Measurements from ENCODE around the gene BCAR1. TPM values are rescaled to one million over a fixed set of nuclear protein-coding genes. Genes with fewer than 3 reads are reported as not detected.

BCAR1 gene
- total and polyA plus RNA-seq, 10 of the 15 experiments (the other 5 are each of a cell fraction or from before 2014, with no cell fraction given): 0.13 to 14.1 (median 2.8) TPM; not detected in 1

DNA sequence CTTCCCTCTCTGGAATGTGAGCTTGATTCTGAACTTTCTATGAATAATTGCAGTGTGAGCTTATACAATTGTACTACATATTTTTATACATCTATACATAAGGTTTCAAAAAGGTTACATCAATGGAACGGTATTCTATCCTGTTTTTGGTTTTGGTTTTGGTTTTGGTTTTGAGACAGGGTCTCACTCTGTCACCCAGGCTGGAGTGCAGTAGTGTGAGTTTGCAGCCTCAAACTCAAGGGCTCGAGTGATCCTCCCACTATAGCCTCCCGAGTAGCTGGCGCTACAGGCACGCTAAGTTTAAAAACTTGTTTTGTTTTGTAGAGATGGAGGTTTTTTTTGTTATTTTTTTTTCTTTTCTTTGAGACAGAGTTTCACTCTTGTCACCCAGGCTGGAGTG lies 31.6 kb downstream of the BCAR1 start (continued):
- TF ChIP-seq PBX3 (IDR thresholded peaks at IDR 0.05; ENCODE audit: insufficient replicate concordance, low read depth, low read length) (no peak), NR2C2 (IDR thresholded peaks at IDR 0.05; ENCODE audit: borderline replicate concordance, control insufficient read depth, insufficient read length, low read depth) (no peak)

- Histone ChIP-seq H3K4me2 (ENCODE audit: control insufficient read depth, insufficient read depth) (peak overlapping the region; percentile 42), H3K27ac (ENCODE audit: control insufficient read depth, insufficient read depth) (no peak overlapping the region; the same call in 1 of the 2 replicates), H2AFZ (ENCODE audit: control insufficient read depth, low read depth, low read length) (0 out of 2 replicates have a peak overlapping the region, but pooled peaks have one; percentile 7), H3K9me3 (replicated peaks; ENCODE audit: control insufficient read depth, insufficient read depth, low read length) (no peaks in the 10 kb centered on the region), H3K4me1 (ENCODE audit: control insufficient read depth, insufficient read depth, low read length) (peaks cover 20% of the 10 kb centered on the region), H4K20me1 (ENCODE audit: control insufficient read depth, insufficient read depth) (no peaks in the 10 kb centered on the region), H3K36me3 (ENCODE audit: control insufficient read depth in 2 of 2, insufficient read depth in 2 of 2, low read length in 1 of 2) (no peaks in the 10 kb centered on the region), H3K79me2 (ENCODE audit: control insufficient read depth, insufficient read depth, low read length) (no peaks in the 10 kb centered on the region), H3K4me3 (no peak overlapping the region), H3K9ac (ENCODE audit: control insufficient read depth, insufficient read depth, low read length) (no peak overlapping the region), H3K27me3 (replicated peaks in 1 of 2; ENCODE audit: control insufficient read depth in 2 of 2, insufficient read depth in 2 of 2, low read length in 1 of 2) (no peaks in the 10 kb centered on the region)
- peak; percentile 10; the same call in 1 of the 3 replicates for ATAC-seq
- no peak for DNase-seq (ENCODE audit: low read depth, low spot score)
- intact Hi-C loops (cut with micrococcal nuclease; ENCODE audit: unreplicated experiment): loop anchor here (5.0 kb wide), 1 partner anchor 168 kb away; no protein-coding TSS in a partner anchor
- POLR2A ChIA-PET: no interaction called here
- 30% methylated on average over 2 of the region's 4 CpGs for WGBS (ENCODE audit: insufficient coverage, insufficient replicate concordance, low lambda C conversion rate, missing lambda C conversion rate)
- in situ Hi-C loops (cut with MboI): loop anchor here (10.0 kb wide), 1 partner anchor 546 kb away; no protein-coding TSS in a partner anchor
- RAD21 ChIA-PET (ENCODE audit: unreplicated experiment): interaction anchor here (0.7 to 2.0 kb wide), 4 partner anchors 19 to 173 kb away, joined by 3 to 8 read pairs (median 5); no protein-coding TSS in a partner anchor
- CTCF ChIA-PET: interaction anchor here (0.9 to 3.0 kb wide), 5 partner anchors 15 to 298 kb away, joined by 3 to 11 read pairs (median 5); no protein-coding TSS in a partner anchor
- FAIRE-seq: no peak
- no TSS peak for BruUV-seq (replicated peaks)
- SMC1A ChIA-PET (ENCODE audit: uncharacterized antibody, unreplicated experiment): interaction anchor here (0.7 to 1.6 kb wide), 5 partner anchors 19 to 230 kb away, joined by 3 to 9 read pairs (median 3); no protein-coding TSS in a partner anchor
- no peak for TF ChIP-seq RFX5 (IDR thresholded peaks at IDR 0.05; ENCODE audit: low read depth, low read length)
- TF ChIP-seq SIN3A (IDR thresholded peaks at IDR 0.05; ENCODE audit: low read depth, low read length): no peak
- no peak for TF ChIP-seq ATF3 (IDR thresholded peaks at IDR 0.05; ENCODE audit: borderline replicate concordance, extremely low read depth, low read depth, low read length)
- TF ChIP-seq, protein P1, sequence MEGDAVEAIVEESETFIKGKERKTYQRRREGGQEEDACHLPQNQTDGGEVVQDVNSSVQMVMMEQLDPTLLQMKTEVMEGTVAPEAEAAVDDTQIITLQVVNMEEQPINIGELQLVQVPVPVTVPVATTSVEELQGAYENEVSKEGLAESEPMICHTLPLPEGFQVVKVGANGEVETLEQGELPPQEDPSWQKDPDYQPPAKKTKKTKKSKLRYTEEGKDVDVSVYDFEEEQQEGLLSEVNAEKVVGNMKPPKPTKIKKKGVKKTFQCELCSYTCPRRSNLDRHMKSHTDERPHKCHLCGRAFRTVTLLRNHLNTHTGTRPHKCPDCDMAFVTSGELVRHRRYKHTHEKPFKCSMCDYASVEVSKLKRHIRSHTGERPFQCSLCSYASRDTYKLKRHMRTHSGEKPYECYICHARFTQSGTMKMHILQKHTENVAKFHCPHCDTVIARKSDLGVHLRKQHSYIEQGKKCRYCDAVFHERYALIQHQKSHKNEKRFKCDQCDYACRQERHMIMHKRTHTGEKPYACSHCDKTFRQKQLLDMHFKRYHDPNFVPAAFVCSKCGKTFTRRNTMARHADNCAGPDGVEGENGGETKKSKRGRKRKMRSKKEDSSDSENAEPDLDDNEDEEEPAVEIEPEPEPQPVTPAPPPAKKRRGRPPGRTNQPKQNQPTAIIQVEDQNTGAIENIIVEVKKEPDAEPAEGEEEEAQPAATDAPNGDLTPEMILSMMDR (IDR thresholded peaks at IDR 0.05 in 2 of 3, conservative IDR thresholded peaks at IDR 0.05 in 1 of 3; ENCODE audit: control insufficient read depth in 2 of 3, extremely low read depth in 1 of 3, insufficient read depth in 1 of 3, low read depth in 3 of 3, low read length in 3 of 3): no peak
- TF ChIP-seq CBX3 (IDR thresholded peaks at IDR 0.05; ENCODE audit: borderline replicate concordance, low read depth): no peak
- TF ChIP-seq ZNF274 (IDR thresholded peaks at IDR 0.05; ENCODE audit: insufficient read depth, insufficient read length): no peak
- TF ChIP-seq ESRRA (IDR thresholded peaks at IDR 0.05; ENCODE audit: low read length): no peak
- TF ChIP-seq BRCA1 (IDR thresholded peaks at IDR 0.05; ENCODE audit: low read depth, low read length): no peak
- TF ChIP-seq STAT3 (IDR thresholded peaks at IDR 0.05; ENCODE audit: low read depth, low read length): no peak
- no peak for TF ChIP-seq TCF7 (IDR thresholded peaks at IDR 0.05; ENCODE audit: borderline replicate concordance)
- TF ChIP-seq WRNIP1 (IDR thresholded peaks at IDR 0.05; ENCODE audit: borderline replicate concordance, low read depth, low read length): no peak
- TF ChIP-seq IKZF1 (conservative IDR thresholded peaks at IDR 0.05): no peak
- no peak for TF ChIP-seq CREM (IDR thresholded peaks at IDR 0.05; ENCODE audit: low read depth)
- no peak for TF ChIP-seq SP1 (IDR thresholded peaks at IDR 0.05; ENCODE audit: low read depth, low read length)
- no peak for TF ChIP-seq IRF3 (IDR thresholded peaks at IDR 0.05)
- no peak for TF ChIP-seq RUNX3 (IDR thresholded peaks at IDR 0.05; ENCODE audit: low read length)
- no peak for TF ChIP-seq ASH2L (IDR thresholded peaks at IDR 0.05; ENCODE audit: borderline replicate concordance, low read depth)
- no peak for TF ChIP-seq MYB (IDR thresholded peaks at IDR 0.05; ENCODE audit: borderline replicate concordance, low read depth, low read length)
These were observed 32.3 kb downstream of the BCAR1 start for GRCh38 chr16:75219088-75219487.
